ENCODE data around the gene SIPA1.
"Not testable (repeated sequence)": the region's sequence is repeated elsewhere in the genome, so short reads cannot be mapped to it uniquely, and the experiment has no call there.

The SIPA1 gene

GRCh38 chr11:65627202-65627601, 10.7 kb upstream of the SIPA1 start:
- Histone ChIP-seq H3K36me3 (ENCODE audit: control insufficient read depth, insufficient read depth, low read length) (peaks cover 90% of the 10 kb centered on the region), H3K4me3 (ENCODE audit: low read depth, low read length) (no peak overlapping the region), H3K9ac (ENCODE audit: low read depth, low read length) (no peak overlapping the region), H3K27ac (ENCODE audit: low read depth, low read length) (no peak overlapping the region), H3K27me3 (ENCODE audit: control insufficient read depth, insufficient read depth, low read length) (no peaks in the 10 kb centered on the region), H3K4me1 (ENCODE audit: control insufficient read depth, insufficient read depth, low read length) (no peaks in the 10 kb centered on the region), H3K9me3 (ENCODE audit: control insufficient read depth, insufficient read depth, low read length) (no peaks in the 10 kb centered on the region)

- H3K4me1 ChIP-seq (ENCODE audit: control insufficient read depth, insufficient read depth, low read length): no peaks in the 10 kb centered on the region
- H3K36me3 ChIP-seq (ENCODE audit: control insufficient read depth, insufficient read depth, low read length): peaks cover 81% of the 10 kb centered on the region
- no peak overlapping the region for H3K9ac ChIP-seq (ENCODE audit: low read depth, low read length)
- H3K9me3 ChIP-seq (ENCODE audit: control insufficient read depth, insufficient read depth, low read length): no peaks in the 10 kb centered on the region
- H3K27me3 ChIP-seq (ENCODE audit: control insufficient read depth, insufficient read depth, low read length): no peaks in the 10 kb centered on the region
- no peak overlapping the region for H3K4me3 ChIP-seq (ENCODE audit: low read depth, low read length)
- no peak overlapping the region for H3K27ac ChIP-seq (ENCODE audit: low read depth, low read length)
These were observed 8.3 kb upstream of the SIPA1 start for GRCh38 chr11:65629579-65629978.

GRCh38 chr11:65630215-65630614, 7.7 kb upstream of the SIPA1 start:
- no peak overlapping the region for H3K4me3 ChIP-seq (ENCODE audit: low read depth, low read length)
- no peak overlapping the region for H3K9ac ChIP-seq (ENCODE audit: low read depth, low read length)
- no peaks in the 10 kb centered on the region for H3K4me1 ChIP-seq (ENCODE audit: control insufficient read depth, insufficient read depth, low read length)
- peaks cover 81% of the 10 kb centered on the region for H3K36me3 ChIP-seq (ENCODE audit: control insufficient read depth, insufficient read depth, low read length)
- no peaks in the 10 kb centered on the region for H3K27me3 ChIP-seq (ENCODE audit: control insufficient read depth, insufficient read depth, low read length)
- no peak overlapping the region for H3K27ac ChIP-seq (ENCODE audit: low read depth, low read length)
- H3K9me3 ChIP-seq (ENCODE audit: control insufficient read depth, insufficient read depth, low read length): no peaks in the 10 kb centered on the region

- Histone ChIP-seq H3K9ac (ENCODE audit: low read depth, low read length) (no peak overlapping the region), H3K9me3 (ENCODE audit: control insufficient read depth, insufficient read depth, low read length) (no peaks in the 10 kb centered on the region), H3K36me3 (ENCODE audit: control insufficient read depth, insufficient read depth, low read length) (peaks cover 68% of the 10 kb centered on the region), H3K4me3 (ENCODE audit: low read depth, low read length) (no peak overlapping the region), H3K27ac (ENCODE audit: low read depth, low read length) (no peak overlapping the region), H3K4me1 (ENCODE audit: control insufficient read depth, insufficient read depth, low read length) (peaks cover 8% of the 10 kb centered on the region), H3K27me3 (ENCODE audit: control insufficient read depth, insufficient read depth, low read length) (no peaks in the 10 kb centered on the region)
These were observed 4.4 kb upstream of the SIPA1 start for GRCh38 chr11:65633390-65634108.

GRCh38 chr11:65634109-65634436, 3.8 kb upstream of the SIPA1 start:
- Histone ChIP-seq H3K9me3 (ENCODE audit: control insufficient read depth, insufficient read depth, low read length) (no peaks in the 10 kb centered on the region), H3K36me3 (ENCODE audit: control insufficient read depth, insufficient read depth, low read length) (peaks cover 63% of the 10 kb centered on the region), H3K9ac (ENCODE audit: low read depth, low read length) (no peak overlapping the region), H3K4me3 (ENCODE audit: low read depth, low read length) (no peak overlapping the region), H3K27me3 (ENCODE audit: control insufficient read depth, insufficient read depth, low read length) (no peaks in the 10 kb centered on the region), H3K27ac (ENCODE audit: low read depth, low read length) (no peak overlapping the region), H3K4me1 (ENCODE audit: control insufficient read depth, insufficient read depth, low read length) (peaks cover 12% of the 10 kb centered on the region)

- Histone ChIP-seq H3K27ac (ENCODE audit: low read depth, low read length) (no peak overlapping the region), H3K4me1 (ENCODE audit: control insufficient read depth, insufficient read depth, low read length) (peaks cover 12% of the 10 kb centered on the region), H3K9ac (ENCODE audit: low read depth, low read length) (no peak overlapping the region), H3K4me3 (ENCODE audit: low read depth, low read length) (no peak overlapping the region), H3K27me3 (ENCODE audit: control insufficient read depth, insufficient read depth, low read length) (no peaks in the 10 kb centered on the region), H3K36me3 (ENCODE audit: control insufficient read depth, insufficient read depth, low read length) (peaks cover 59% of the 10 kb centered on the region), H3K9me3 (ENCODE audit: control insufficient read depth, insufficient read depth, low read length) (no peaks in the 10 kb centered on the region)
These were observed 3.5 kb upstream of the SIPA1 start for GRCh38 chr11:65634440-65634839.

- Histone ChIP-seq H3K27ac (ENCODE audit: low read depth, low read length) (no peak overlapping the region), H3K9me3 (ENCODE audit: control insufficient read depth, insufficient read depth, low read length) (no peaks in the 10 kb centered on the region), H3K4me3 (ENCODE audit: low read depth, low read length) (no peak overlapping the region), H3K9ac (ENCODE audit: low read depth, low read length) (no peak overlapping the region), H3K4me1 (ENCODE audit: control insufficient read depth, insufficient read depth, low read length) (peaks cover 12% of the 10 kb centered on the region), H3K27me3 (ENCODE audit: control insufficient read depth, insufficient read depth, low read length) (no peaks in the 10 kb centered on the region), H3K36me3 (ENCODE audit: control insufficient read depth, insufficient read depth, low read length) (peaks cover 53% of the 10 kb centered on the region)
These were observed 2.8 kb upstream of the SIPA1 start for GRCh38 chr11:65634905-65635731.

GRCh38 chr11:65636108-65637031, 1.5 kb upstream of the SIPA1 start:
- H3K36me3 ChIP-seq (ENCODE audit: control insufficient read depth, insufficient read depth, low read length): peaks cover 42% of the 10 kb centered on the region

GRCh38 chr11:65637032-65637557, 806 bp upstream of the SIPA1 start:
- peaks cover 19% of the 10 kb centered on the region for H3K4me1 ChIP-seq (ENCODE audit: control insufficient read depth, insufficient read depth, low read length)
- H3K27ac ChIP-seq (ENCODE audit: low read depth, low read length): peak overlapping the region; percentile 91
- no peak overlapping the region for H3K9ac ChIP-seq (ENCODE audit: low read depth, low read length)
- peaks cover 36% of the 10 kb centered on the region for H3K36me3 ChIP-seq (ENCODE audit: control insufficient read depth, insufficient read depth, low read length)
- H3K27me3 ChIP-seq (ENCODE audit: control insufficient read depth, insufficient read depth, low read length): no peaks in the 10 kb centered on the region
- peak overlapping the region; percentile 73; the same call in 1 of the 2 replicates for H3K4me3 ChIP-seq (ENCODE audit: low read depth, low read length)
- H3K9me3 ChIP-seq (ENCODE audit: control insufficient read depth, insufficient read depth, low read length): no peaks in the 10 kb centered on the region

More at GRCh38 chr11:65636108-65637031, 1.5 kb upstream of the SIPA1 start:
- peaks cover 13% of the 10 kb centered on the region for H3K4me1 ChIP-seq (ENCODE audit: control insufficient read depth, insufficient read depth, low read length)
- no peaks in the 10 kb centered on the region for H3K27me3 ChIP-seq (ENCODE audit: control insufficient read depth, insufficient read depth, low read length)
- H3K9ac ChIP-seq (ENCODE audit: low read depth, low read length): no peak overlapping the region
- no peak overlapping the region for H3K27ac ChIP-seq (ENCODE audit: low read depth, low read length)
- no peaks in the 10 kb centered on the region for H3K9me3 ChIP-seq (ENCODE audit: control insufficient read depth, insufficient read depth, low read length)
- no peak overlapping the region for H3K4me3 ChIP-seq (ENCODE audit: low read depth, low read length)

- H3K36me3 ChIP-seq (ENCODE audit: control insufficient read depth, insufficient read depth, low read length): peaks cover 29% of the 10 kb centered on the region
- not testable (repeated sequence) for H3K27ac ChIP-seq (ENCODE audit: low read depth, low read length); H3K9ac ChIP-seq (ENCODE audit: low read depth, low read length); H3K27me3 ChIP-seq (ENCODE audit: control insufficient read depth, insufficient read depth, low read length); H3K4me3 ChIP-seq (ENCODE audit: low read depth, low read length); H3K9me3 ChIP-seq (ENCODE audit: control insufficient read depth, insufficient read depth, low read length)
- peaks cover 26% of the 10 kb centered on the region for H3K4me1 ChIP-seq (ENCODE audit: control insufficient read depth, insufficient read depth, low read length)
These were observed 1.3 kb downstream of the SIPA1 start for GRCh38 chr11:65639228-65639597.

Data from HUES48 (cell line).